ENCODE measurements around the gene SLC35E1. TPM values are rescaled to one million over a fixed set of nuclear protein-coding genes. Genes with fewer than 3 reads are reported as not detected.

SLC35E1 gene
- polyA plus RNA-seq (2012; rRNA removed), result 23.5 and 28.4 TPM in 2 replicates
- 19.7 and 22.2 TPM in 2 replicates for polyA plus RNA-seq (2012; cell fraction: cytosol; rRNA removed)
- polyA plus RNA-seq (2012; cell fraction: nucleus; rRNA removed), result 25.7 and 34.0 TPM in 2 replicates

GRCh38 chr19:16572332-16573211 is at the start of gene SLC35E1:
Gene SLC35E1 (minus strand): TSS chr19:16572415. CDS start chr19:16572364, 51 bp downstream.
- Histone ChIP-seq H3K4me1 (ENCODE audit: control insufficient read depth in 1 of 2, insufficient read depth in 2 of 2, low read depth in 1 of 2, low read length in 1 of 2) (peaks cover 10 to 30% of the 10 kb centered on the region in 2 experiments; a peak in 3 of 4 replicates), H3K27ac (ENCODE audit: low read depth in 2 of 2, low read length in 1 of 2) (peak within 1 kb of the TSS; percentile 75 to 80), H3K79me2 (ENCODE audit: insufficient read depth) (peaks cover 97% of the 10 kb centered on the region), H3K27me3 (ENCODE audit: insufficient read depth) (no peaks in the 10 kb centered on the region), H3F3A (replicated peaks; ENCODE audit: insufficient read depth) (no peaks in the 10 kb centered on the region), H3K36me3 (replicated peaks in 1 of 2; ENCODE audit: control insufficient read depth in 1 of 2, insufficient read depth in 2 of 2, low read length in 1 of 2) (peaks cover 22 to 40% of the 10 kb centered on the region in 2 experiments), H4K20me1 (ENCODE audit: insufficient read depth) (peaks cover 40% of the 10 kb centered on the region), H3K9ac (peak within 1 kb of the TSS; percentile 83), H2AFZ (ENCODE audit: low read depth) (peak within 1 kb of the TSS; percentile 79), H3K4me2 (peak within 1 kb of the TSS; percentile 95), H3K4me3 (ENCODE audit: low read depth in 2 of 2, low read length in 1 of 2) (peak within 1 kb of the TSS; percentile 85 to 96), H3K9me2 (no peaks in the 10 kb centered on the region), H3K9me3 (no peaks in the 10 kb centered on the region)
- WGBS (ENCODE audit: low lambda C conversion rate), result 0% methylated on average over 38 of the region's 83 CpGs
- DNase-seq, result peak; percentile 100
- CTCF ChIA-PET, result no interaction called here
- POLR2A ChIA-PET, result interaction anchor here (0.7 to 1.6 kb wide), 7 partner anchors 10 to 387 kb away, joined by 3 to 10 read pairs (median 4); partner anchors contain the start of genes FAM32A and MED26
- peak; percentile 5; the same call in 1 of the 2 replicates for TF ChIP-seq REST (IDR thresholded peaks at IDR 0.05; ENCODE audit: low read depth, low read length)
- TF ChIP-seq TCF12 (IDR thresholded peaks at IDR 0.05), result 0 out of 2 replicates have a peak, but pooled peaks have one; percentile 13
- no peak for TF ChIP-seq TEAD4 (IDR thresholded peaks at IDR 0.05; ENCODE audit: borderline replicate concordance, insufficient read depth)
- TF ChIP-seq IRF3 (IDR thresholded peaks at IDR 0.05; ENCODE audit: low read depth, low read length), result no peak
- peak; percentile 90 for TF ChIP-seq MXI1 (IDR thresholded peaks at IDR 0.05; ENCODE audit: low read depth, low read length)
- TF ChIP-seq MEF2A (IDR thresholded peaks at IDR 0.05; ENCODE audit: borderline replicate concordance, low read depth), result no peak
- TF ChIP-seq POLR2AphosphoS5 (IDR thresholded peaks at IDR 0.05; ENCODE audit: low read depth, low read length), result peak; percentile 73; the same call in 1 of the 2 replicates
- TF ChIP-seq EP300 (IDR thresholded peaks at IDR 0.05; ENCODE audit: borderline replicate concordance in 1 of 2, low read depth in 1 of 2, low read length in 1 of 2), result peak in 1 of 2 experiments; percentile 9; a peak in 1 of 4 replicates
- TF ChIP-seq MAX (IDR thresholded peaks at IDR 0.05; ENCODE audit: low read depth), result peak; percentile 82; the same call in 1 of the 2 replicates
- no peak for TF ChIP-seq PBX3 (IDR thresholded peaks at IDR 0.05)
- TF ChIP-seq EZH2phosphoT487 (IDR thresholded peaks at IDR 0.05; ENCODE audit: borderline replicate concordance, low read depth), result no peak
- TF ChIP-seq JUND (IDR thresholded peaks at IDR 0.05), result no peak
- peak; percentile 40; the same call in 1 of the 2 replicates for TF ChIP-seq SIN3A (IDR thresholded peaks at IDR 0.05; ENCODE audit: borderline replicate concordance, low read depth, low read length)
- no peak for TF ChIP-seq RFX5 (IDR thresholded peaks at IDR 0.05; ENCODE audit: low read length)
- no peak for TF ChIP-seq USF2 (IDR thresholded peaks at IDR 0.05; ENCODE audit: borderline replicate concordance, low read depth, low read length)
- no peak for TF ChIP-seq FOXM1 (IDR thresholded peaks at IDR 0.05; ENCODE audit: low read depth)
- no peak for TF ChIP-seq NFIC (IDR thresholded peaks at IDR 0.05; ENCODE audit: borderline replicate concordance)
- TF ChIP-seq YY1 (IDR thresholded peaks at IDR 0.05; ENCODE audit: low read depth), result 0 out of 2 replicates have a peak, but pooled peaks have one; percentile 33
- TF ChIP-seq RXRA (IDR thresholded peaks at IDR 0.05; ENCODE audit: borderline replicate concordance, low read depth), result no peak
- TF ChIP-seq SMC3 (IDR thresholded peaks at IDR 0.05; ENCODE audit: low read depth, low read length), result no peak
- TF ChIP-seq CHD2 (IDR thresholded peaks at IDR 0.05; ENCODE audit: low read length, partially characterized antibody), result peak; percentile 64
- peak; percentile 96 for TF ChIP-seq ELF1 (IDR thresholded peaks at IDR 0.05)
- no peak for TF ChIP-seq CTCF (IDR thresholded peaks at IDR 0.05)
